ENCODE results near the gene GNPDA1. TPM values are rescaled to one million over a fixed set of nuclear protein-coding genes. Genes with fewer than 3 reads are reported as not detected.
A peak's percentile ranks its signal among the peaks of the same experiment; 100 is the strongest.

Gene GNPDA1
- total RNA-seq, 1 experiment from 2014 or later = 70.9 TPM

DNA sequence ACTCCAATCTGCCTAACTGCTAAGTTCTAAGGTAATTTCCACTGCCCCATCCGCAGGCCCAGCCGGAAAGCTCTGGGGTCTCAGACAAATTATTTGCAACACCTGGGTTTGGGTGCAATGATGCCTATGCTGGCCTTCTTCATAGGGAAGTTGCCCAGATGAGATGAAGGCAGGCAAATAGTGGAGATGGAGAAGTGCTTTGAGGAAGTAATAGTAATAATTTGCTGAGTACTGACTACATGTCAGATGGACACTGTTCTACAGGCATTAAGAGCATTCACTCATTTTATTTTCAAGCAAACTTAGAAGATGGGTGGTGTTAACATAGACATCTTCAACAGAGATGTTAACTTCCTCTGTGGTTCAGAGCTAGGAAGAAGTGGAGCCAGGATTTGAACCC lies 58.6 kb downstream of the GNPDA1 start:
- intact Hi-C loops (cut with micrococcal nuclease; ENCODE audit: unreplicated experiment) = no loop called here
- H3K36me3 ChIP-seq (ENCODE audit: control insufficient read depth, insufficient read depth, low read length) = no peaks in the 10 kb centered on the region
- no peaks in the 10 kb centered on the region for H3K27me3 ChIP-seq (replicated peaks; ENCODE audit: control insufficient read depth, insufficient read depth, low read length)
- peaks cover 4% of the 10 kb centered on the region for H3K27me3 Mint-ChIP-seq (ENCODE audit: insufficient read depth, unreplicated experiment)
- no TSS peak for BruUV-seq (replicated peaks)
- H3K4me1 ChIP-seq = no peaks in the 10 kb centered on the region
- TF ChIP-seq, protein P1, sequence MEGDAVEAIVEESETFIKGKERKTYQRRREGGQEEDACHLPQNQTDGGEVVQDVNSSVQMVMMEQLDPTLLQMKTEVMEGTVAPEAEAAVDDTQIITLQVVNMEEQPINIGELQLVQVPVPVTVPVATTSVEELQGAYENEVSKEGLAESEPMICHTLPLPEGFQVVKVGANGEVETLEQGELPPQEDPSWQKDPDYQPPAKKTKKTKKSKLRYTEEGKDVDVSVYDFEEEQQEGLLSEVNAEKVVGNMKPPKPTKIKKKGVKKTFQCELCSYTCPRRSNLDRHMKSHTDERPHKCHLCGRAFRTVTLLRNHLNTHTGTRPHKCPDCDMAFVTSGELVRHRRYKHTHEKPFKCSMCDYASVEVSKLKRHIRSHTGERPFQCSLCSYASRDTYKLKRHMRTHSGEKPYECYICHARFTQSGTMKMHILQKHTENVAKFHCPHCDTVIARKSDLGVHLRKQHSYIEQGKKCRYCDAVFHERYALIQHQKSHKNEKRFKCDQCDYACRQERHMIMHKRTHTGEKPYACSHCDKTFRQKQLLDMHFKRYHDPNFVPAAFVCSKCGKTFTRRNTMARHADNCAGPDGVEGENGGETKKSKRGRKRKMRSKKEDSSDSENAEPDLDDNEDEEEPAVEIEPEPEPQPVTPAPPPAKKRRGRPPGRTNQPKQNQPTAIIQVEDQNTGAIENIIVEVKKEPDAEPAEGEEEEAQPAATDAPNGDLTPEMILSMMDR (IDR thresholded peaks at IDR 0.05; ENCODE audit: insufficient read depth in 1 of 2, low read depth in 1 of 2, low read length in 1 of 2, severe bottlenecking in 1 of 2, unreplicated experiment in 1 of 2) = no peak
- no peaks in the 10 kb centered on the region for H3K9me3 Mint-ChIP-seq (ENCODE audit: unreplicated experiment)
- H3K27ac Mint-ChIP-seq (ENCODE audit: unreplicated experiment) = no peak overlapping the region
- no peaks in the 10 kb centered on the region for H3K36me3 Mint-ChIP-seq (ENCODE audit: insufficient read depth, unreplicated experiment)
- no peak overlapping the region for H3K4me3 Mint-ChIP-seq (ENCODE audit: unreplicated experiment)
- H3K4me1 Mint-ChIP-seq (ENCODE audit: low read depth, unreplicated experiment) = no peaks in the 10 kb centered on the region
- H3K9me3 ChIP-seq = no peaks in the 10 kb centered on the region
- ChIA-PET CTCF (no interaction called here), POLR2A (no interaction called here)
- no peak for DNase-seq
- H3K4me3 ChIP-seq (ENCODE audit: low read depth, low read length) = no peak overlapping the region

DNA sequence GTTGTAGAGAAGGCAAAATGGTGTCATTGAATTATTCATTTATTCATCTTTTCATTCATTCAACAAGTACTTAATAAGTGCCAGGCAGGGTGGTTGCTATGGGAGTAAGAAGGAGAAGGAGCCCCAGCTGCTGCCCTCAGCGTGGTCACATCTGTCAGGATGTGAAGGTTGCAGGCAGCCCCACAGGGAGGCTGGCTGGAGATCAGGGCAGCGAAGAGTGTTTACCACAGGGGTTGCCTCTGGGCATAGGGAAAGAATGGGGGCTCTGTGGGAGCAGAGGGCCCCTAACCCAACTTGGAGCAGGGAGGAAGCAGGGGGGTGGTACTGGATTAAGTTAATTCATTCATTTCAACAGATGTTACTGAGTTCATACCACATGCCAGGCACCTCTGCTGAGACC lies 60.8 kb downstream of the GNPDA1 start:
- POLR2A ChIA-PET = no interaction called here
- H3K4me3 Mint-ChIP-seq (ENCODE audit: unreplicated experiment) = no peak overlapping the region
- no TSS peak for BruUV-seq (replicated peaks)

DNA sequence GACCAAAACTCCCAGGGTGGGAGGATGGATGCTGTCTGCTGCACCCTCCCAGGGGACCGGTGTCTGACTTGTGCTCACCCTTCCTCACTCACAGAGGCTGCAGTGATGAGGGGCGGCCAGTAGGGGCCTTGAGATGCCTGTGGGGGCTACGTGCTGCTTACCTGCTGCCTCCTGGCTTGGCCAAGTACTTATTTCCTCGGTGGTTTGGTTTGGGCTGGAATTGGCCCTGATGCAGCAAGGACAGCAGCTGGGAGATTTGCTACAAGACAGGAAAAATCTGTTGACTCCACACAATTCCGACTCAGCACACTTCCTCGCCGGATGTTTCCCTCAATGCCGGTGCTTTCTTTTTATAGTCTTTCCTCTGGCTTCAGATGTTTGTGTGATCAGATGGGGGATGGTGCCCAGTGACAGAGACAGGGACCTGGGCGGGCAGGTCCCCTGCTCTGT lies 61.5 kb downstream of the GNPDA1 start:
- Histone ChIP-seq H3K36me3 (ENCODE audit: control insufficient read depth, insufficient read depth, low read length) (no peaks in the 10 kb centered on the region), H3K9me3 (no peaks in the 10 kb centered on the region), H3K27me3 (replicated peaks; ENCODE audit: control insufficient read depth, insufficient read depth, low read length) (no peaks in the 10 kb centered on the region), H3K4me3 (ENCODE audit: low read depth, low read length) (no peak overlapping the region), H3K4me1 (no peaks in the 10 kb centered on the region)
- no peak overlapping the region for H3K27ac Mint-ChIP-seq (ENCODE audit: unreplicated experiment)
- no peak overlapping the region for H3K4me3 Mint-ChIP-seq (ENCODE audit: unreplicated experiment)
- H3K27me3 Mint-ChIP-seq (ENCODE audit: insufficient read depth, unreplicated experiment) = peaks cover 4% of the 10 kb centered on the region
- intact Hi-C loops (cut with micrococcal nuclease; ENCODE audit: unreplicated experiment) = no loop called here
- ChIA-PET POLR2A (no interaction called here), CTCF (no interaction called here)
- no peaks in the 10 kb centered on the region for H3K9me3 Mint-ChIP-seq (ENCODE audit: unreplicated experiment)
- TF ChIP-seq, protein P1 (IDR thresholded peaks at IDR 0.05; ENCODE audit: insufficient read depth in 1 of 2, low read depth in 1 of 2, low read length in 1 of 2, severe bottlenecking in 1 of 2, unreplicated experiment in 1 of 2) = peak; percentile 59 to 74
- no peaks in the 10 kb centered on the region for H3K4me1 Mint-ChIP-seq (ENCODE audit: low read depth, unreplicated experiment)
- no peaks in the 10 kb centered on the region for H3K36me3 Mint-ChIP-seq (ENCODE audit: insufficient read depth, unreplicated experiment)
- BruUV-seq (replicated peaks) = no TSS peak
- peak in 1 of 2 experiments; percentile 55 for DNase-seq

More for the DNA sequence above, 60.8 kb downstream of the GNPDA1 start:
- Histone ChIP-seq H3K36me3 (ENCODE audit: control insufficient read depth, insufficient read depth, low read length) (no peaks in the 10 kb centered on the region), H3K27me3 (replicated peaks; ENCODE audit: control insufficient read depth, insufficient read depth, low read length) (no peaks in the 10 kb centered on the region), H3K4me3 (ENCODE audit: low read depth, low read length) (no peak overlapping the region), H3K9me3 (no peaks in the 10 kb centered on the region), H3K4me1 (no peaks in the 10 kb centered on the region)
- Mint-ChIP-seq H3K9me3 (ENCODE audit: unreplicated experiment) (no peaks in the 10 kb centered on the region), H3K27me3 (ENCODE audit: insufficient read depth, unreplicated experiment) (peaks cover 4% of the 10 kb centered on the region), H3K27ac (ENCODE audit: unreplicated experiment) (no peak overlapping the region), H3K36me3 (ENCODE audit: insufficient read depth, unreplicated experiment) (no peaks in the 10 kb centered on the region), H3K4me1 (ENCODE audit: low read depth, unreplicated experiment) (no peaks in the 10 kb centered on the region)
- DNase-seq = no peak
- CTCF ChIA-PET = interaction anchor here (0.9 to 1.0 kb wide), 2 partner anchors 9 to 18 kb away, joined by 4 read pairs; partner anchors contain the start of gene RNF14
- intact Hi-C loops (cut with micrococcal nuclease; ENCODE audit: unreplicated experiment) = no loop called here
- TF ChIP-seq, protein P1 (IDR thresholded peaks at IDR 0.05; ENCODE audit: insufficient read depth in 1 of 2, low read depth in 1 of 2, low read length in 1 of 2, severe bottlenecking in 1 of 2, unreplicated experiment in 1 of 2) = no peak

Other genes starting within 250 kb of the GNPDA1 start
- 1.5 and 1.8 TPM in 2 replicates for gene PCDH1, start 134.6 kb downstream of the GNPDA1 start, total RNA-seq (2022)
- gene DELE1, start 89.2 kb downstream of the GNPDA1 start, total RNA-seq (2022) = 67.6 and 78.6 TPM in 2 replicates
- not detected in 2 replicates for gene PCDH12, start 54.8 kb downstream of the GNPDA1 start, total RNA-seq (2022)
- 35.1 and 38.7 TPM in 2 replicates for gene RNF14, start 43.9 kb downstream of the GNPDA1 start, total RNA-seq (2022)
- gene NDFIP1, start 95.8 kb upstream of the GNPDA1 start, total RNA-seq (2022) = 49.0 and 51.6 TPM in 2 replicates